A549 treated with AZD9567 at 1 μM for 4 hours (cell line): ENCODE results near the gene CR1. TPM values are rescaled to one million over a fixed set of nuclear protein-coding genes. Genes with fewer than 3 reads are reported as not detected.

Experiments used
- total RNA-seq: library from RNA; stranded (reverse); fragments of 200-300 nt; extraction: Qiagen RNA extraction; gene quantifications from 5 replicates; pipeline ENCODE4 v1.2.3, GENCODE V29; 2022; ENCODE audit not compliant: insufficient read depth

The CR1 gene
- not detected in 5 replicates for total RNA-seq

GRCh38 chr1:207495801-207496792, at the start of gene CR1:
CR1 (plus strand) TSS chr1:207496157; CDS start chr1:207496268, 111 bp downstream.

DNA sequence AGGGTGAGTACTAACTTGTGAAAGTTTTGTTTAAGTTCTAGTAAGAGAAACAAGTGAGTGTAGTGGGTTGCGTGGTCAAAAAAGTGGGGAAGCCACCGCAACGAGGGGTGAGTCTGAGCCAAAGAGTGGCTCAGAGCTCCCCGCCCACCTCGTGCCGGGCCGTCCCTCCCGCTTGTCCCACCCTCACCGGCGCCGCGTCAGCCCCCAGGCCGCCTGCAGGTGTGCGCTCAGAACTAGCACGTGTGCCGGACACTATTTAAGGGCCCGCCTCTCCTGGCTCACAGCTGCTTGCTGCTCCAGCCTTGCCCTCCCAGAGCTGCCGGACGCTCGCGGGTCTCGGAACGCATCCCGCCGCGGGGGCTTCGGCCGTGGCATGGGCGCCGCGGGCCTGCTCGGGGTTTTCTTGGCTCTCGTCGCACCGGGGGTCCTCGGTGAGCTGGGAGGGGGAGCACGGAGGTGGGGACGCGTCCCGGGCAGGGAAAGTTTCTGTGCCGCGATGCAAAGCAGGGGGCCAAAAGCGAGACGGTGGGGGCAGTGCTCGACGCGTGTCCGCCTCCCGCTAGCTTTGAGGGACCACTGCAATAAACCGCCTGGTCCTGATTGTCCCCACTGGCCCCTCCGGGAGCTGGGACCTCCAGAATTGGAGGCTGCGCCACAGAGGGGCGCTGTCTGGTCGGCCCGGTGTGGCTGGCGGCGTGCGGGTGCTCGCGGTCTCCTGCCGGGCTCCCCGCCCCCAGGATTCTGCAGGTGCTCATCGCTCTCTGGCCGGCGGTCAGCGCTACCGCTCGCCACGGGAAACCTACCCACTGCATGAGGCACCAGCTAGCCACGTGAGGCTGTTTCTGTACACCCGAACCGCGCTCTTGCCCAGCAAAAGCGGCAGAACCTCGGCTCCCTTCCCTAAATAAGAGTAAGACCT, 41.7 kb upstream of the CR1 start, which contains the start of gene CR2:
Gene CR2 (plus strand): TSS at position 283 of the 919 bp plus-strand sequence. CDS start 91 bp downstream, at position 374.

DNA sequence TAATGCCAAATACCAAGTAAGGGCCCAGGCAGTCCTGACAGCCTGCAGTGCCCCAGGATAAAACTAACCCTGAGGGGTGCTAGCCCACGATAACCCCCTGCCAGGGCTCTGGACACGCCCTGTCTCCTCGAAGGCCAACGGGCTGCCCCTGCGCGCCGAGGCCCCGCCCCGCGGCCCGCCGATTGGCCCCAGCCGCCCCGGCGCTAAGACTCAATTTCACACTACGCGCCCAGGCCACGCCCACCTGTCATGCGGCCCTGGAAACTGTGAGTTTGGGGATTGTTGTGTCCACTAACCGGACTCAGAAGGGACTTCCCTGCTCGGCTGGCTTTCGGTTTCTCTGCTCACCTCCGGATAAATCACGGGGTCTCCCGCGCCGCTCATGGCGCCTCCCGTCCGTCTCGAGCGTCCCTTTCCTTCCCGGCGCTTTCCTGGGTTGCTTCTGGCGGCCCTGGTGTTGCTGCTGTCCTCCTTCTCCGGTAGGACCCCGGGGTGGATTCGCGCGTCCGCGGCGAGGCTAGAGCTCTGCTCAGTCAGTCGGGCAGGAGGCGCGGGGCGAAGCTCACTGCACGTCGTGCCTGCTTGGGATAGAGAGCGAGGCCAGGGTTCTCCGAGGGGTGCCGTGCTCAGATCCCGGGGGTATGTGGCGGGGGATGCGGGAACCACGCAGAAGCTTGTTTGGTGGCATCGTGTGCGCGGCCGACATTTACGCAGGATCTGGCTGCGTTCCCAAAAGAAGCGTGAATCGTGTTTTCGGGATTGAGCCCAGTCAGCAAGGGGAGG, 149.1 kb downstream of the CR1 start, which contains the start of gene CR1L:
Gene CR1L (plus strand): TSS at position 282 of the 783 bp plus-strand sequence. CDS start 101 bp downstream, at position 383.

Other genes starting within 250 kb of the CR1 start
- 82.3 to 116 TPM (median 113 TPM) in 5 replicates for gene CD55, start 174.5 kb upstream of the CR1 start, total RNA-seq
- gene CR2, start 41.8 kb upstream of the CR1 start, total RNA-seq = 0.02 TPM in 1 of 5 replicates, not detected in the others
- not detected in 5 replicates for gene CR1L, start 149.0 kb downstream of the CR1 start, total RNA-seq